PFSK-1 (cell line): ENCODE data around the gene RNF31.

Experiments
- FOXP2 ChIP-seq: optimal IDR thresholded peaks from 2 replicates; pipeline ENCODE3; 2011; ENCODE audit warnings: borderline replicate concordance, control low read depth, inconsistent platforms; ENCODE audit not compliant: insufficient read depth; ENCODE audit errors: extremely low read length, extremely low read depth
- POLR2AphosphoS5 ChIP-seq: IDR thresholded peaks from 2 replicates; pipeline ENCODE4 v1.6.1; 2012; ENCODE audit warnings: low read depth, mild to moderate bottlenecking, control low read depth, low read length, moderate library complexity
- REST ChIP-seq, 2 experiments: IDR thresholded peaks; 2 replicates each; pipeline versions ENCODE4 v1.6.1 to v1.8.0; 2011 to 2012; ENCODE audit warnings: low read depth in 2 of 2, low read length in 2 of 2, control low read depth in 1 of 2, inconsistent platforms in 1 of 2, mild to moderate bottlenecking in 1 of 2, moderate library complexity in 1 of 2; ENCODE audit not compliant: insufficient read depth in 1 of 2
- SIN3A ChIP-seq: IDR thresholded peaks from 2 replicates; pipeline ENCODE4 v1.6.1; 2012; ENCODE audit warnings: mild to moderate bottlenecking, low read length, moderate library complexity, borderline replicate concordance; ENCODE audit not compliant: insufficient read depth
- TAF1 ChIP-seq: IDR thresholded peaks from 2 replicates; pipeline ENCODE4 v1.6.1; 2012; ENCODE audit warnings: low read length, control low read depth, borderline replicate concordance; ENCODE audit not compliant: insufficient read depth

The RNF31 gene

DNA sequence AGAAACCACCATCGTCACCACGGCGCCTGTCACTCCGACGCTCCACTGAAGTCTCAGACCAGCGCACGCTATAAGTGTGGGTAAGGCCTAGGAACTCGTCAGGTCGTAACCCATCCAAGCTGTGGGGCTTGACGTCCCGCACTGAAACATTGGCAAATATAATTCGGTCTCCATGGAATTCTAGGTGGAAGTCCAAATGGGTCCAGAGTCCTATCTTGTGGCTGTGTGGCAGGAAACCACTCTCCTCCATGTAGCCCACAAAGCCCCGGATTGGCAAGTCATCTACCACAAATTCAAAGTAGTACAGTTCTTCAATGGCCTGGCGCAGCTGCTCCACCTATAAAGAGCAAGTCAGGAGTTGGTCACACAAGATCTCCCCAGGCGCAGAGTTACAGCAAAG lies 45.6 kb downstream of the RNF31 start:
- TF ChIP-seq FOXP2 = no peak
- TF ChIP-seq POLR2AphosphoS5 = no peak
- no peak for TF ChIP-seq REST (IDR thresholded peaks at IDR 0.05; ENCODE audit: insufficient read depth in 1 of 2, low read depth in 2 of 2, low read length in 2 of 2)
- TF ChIP-seq SIN3A = no peak
- no peak for TF ChIP-seq TAF1

DNA sequence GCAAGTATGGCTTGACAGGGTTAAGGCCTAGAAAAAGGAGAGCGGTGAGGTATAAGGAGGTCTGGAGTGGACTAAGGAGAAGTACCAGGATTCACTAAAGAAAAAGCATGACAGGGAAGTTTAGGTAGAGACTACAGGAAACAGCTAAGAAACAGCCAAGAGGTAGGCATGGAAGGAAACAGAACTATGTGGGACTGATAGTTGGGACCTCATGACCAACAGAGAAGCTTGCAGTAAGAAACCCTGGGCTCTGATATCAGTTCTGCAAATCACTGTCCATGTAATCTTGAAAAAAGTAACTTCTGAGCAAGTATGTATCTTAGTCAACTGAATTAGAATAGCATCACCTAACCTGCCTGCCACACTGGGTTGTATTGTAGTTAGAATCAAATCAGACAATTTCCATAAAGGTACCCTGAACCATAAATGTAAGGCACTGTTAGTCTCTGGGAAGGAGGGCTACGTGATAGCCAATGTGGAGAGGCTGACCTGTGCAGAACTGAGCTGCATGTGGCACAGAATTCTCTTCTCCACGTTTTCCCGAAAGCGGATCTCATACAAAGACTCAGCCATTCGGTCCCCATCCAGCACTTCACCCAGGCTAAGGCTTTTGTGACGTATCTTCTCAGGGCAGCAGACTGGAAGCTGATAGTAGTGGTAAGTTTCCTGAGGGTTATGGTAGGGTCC lies 47.0 kb downstream of the RNF31 start:
- TF ChIP-seq POLR2AphosphoS5 (no peak), SIN3A (no peak), TAF1 (no peak), FOXP2 (no peak), REST (IDR thresholded peaks at IDR 0.05; ENCODE audit: insufficient read depth in 1 of 2, low read depth in 2 of 2, low read length in 2 of 2) (no peak)

DNA sequence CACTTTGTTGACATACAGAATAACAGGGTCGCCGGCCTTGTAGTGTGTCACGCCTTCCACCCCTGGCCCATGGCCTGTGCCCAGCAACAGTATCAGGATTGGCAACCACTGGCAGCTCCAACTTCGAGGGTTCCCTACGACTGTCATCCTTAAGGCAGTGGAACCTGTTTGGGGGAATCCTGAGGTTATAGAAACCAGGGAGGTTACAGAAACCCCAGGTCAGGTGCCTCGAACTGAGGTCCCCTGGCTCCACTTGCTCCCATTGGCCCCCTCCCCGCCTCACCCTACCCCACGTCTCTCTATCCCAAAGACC lies 47.5 kb downstream of the RNF31 start:
- TF ChIP-seq POLR2AphosphoS5 = no peak
- TF ChIP-seq FOXP2 = no peak
- no peak for TF ChIP-seq REST (IDR thresholded peaks at IDR 0.05; ENCODE audit: insufficient read depth in 1 of 2, low read depth in 2 of 2, low read length in 2 of 2)
- no peak for TF ChIP-seq TAF1
- TF ChIP-seq SIN3A = no peak

GRCh38 chr14:24195186-24196070 lies 48.1 kb downstream of the RNF31 start, which contains the start of gene TM9SF1:
Gene TM9SF1 (minus strand): TSS chr14:24195441. CDS start chr14:24195019, 422 bp downstream.
- TF ChIP-seq POLR2AphosphoS5 = peak; percentile 38
- TF ChIP-seq REST (IDR thresholded peaks at IDR 0.05; ENCODE audit: insufficient read depth in 1 of 2, low read depth in 2 of 2, low read length in 2 of 2) = no peak
- TF ChIP-seq SIN3A = 0 out of 2 replicates have a peak, but pooled peaks have one; percentile 31
- 0 out of 2 replicates have a peak, but pooled peaks have one; percentile 32 for TF ChIP-seq TAF1
- TF ChIP-seq FOXP2 = no peak
